Skeletal muscle cell (primary cell): ENCODE results near the gene CHST4.
"Not testable (repeated sequence)": the region's sequence is repeated elsewhere in the genome, so short reads cannot be mapped to it uniquely, and the experiment has no call there.

Experiments used
- DNase-seq: peaks from one replicate; pipeline ENCODE4 v3.0.0-alpha.2; 2010; ENCODE audit warnings: low read depth
- H3K4me3 ChIP-seq: 2 replicates; pipeline ENCODE4 v1.5.1; 2011; ENCODE audit warnings: low read depth, mild to moderate bottlenecking, control low read depth, low read length, moderate library complexity

Gene CHST4

DNA sequence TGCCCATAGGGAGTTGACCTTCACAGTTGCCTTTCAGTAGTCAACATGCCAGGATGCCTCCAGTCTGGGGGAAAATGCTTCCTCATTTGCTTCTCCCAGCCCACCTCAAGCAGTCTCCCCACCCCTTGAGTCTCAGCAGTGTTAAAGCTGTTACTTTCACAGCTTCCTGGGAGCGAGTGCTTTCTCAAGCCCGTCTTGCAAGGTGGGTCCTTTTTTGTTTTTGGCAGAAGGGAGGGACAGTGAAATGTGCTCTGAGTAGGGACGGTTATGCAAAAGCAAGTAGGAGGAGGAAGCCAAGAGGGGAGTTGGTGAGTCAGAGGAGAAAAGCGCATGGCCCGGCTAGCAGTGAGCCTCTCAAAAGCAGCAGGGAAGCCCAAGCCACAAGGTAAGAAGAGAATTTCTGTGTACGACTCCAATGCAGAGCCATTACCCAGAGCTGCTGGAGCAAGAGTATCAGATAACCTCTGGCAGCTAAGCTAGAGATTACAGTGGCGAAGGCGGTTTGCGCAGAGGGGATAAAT lies at the start of gene CHST4:
Gene CHST4 (plus strand): TSS at position 316 of the 521 bp plus-strand sequence. CDS start 10,252 bp downstream, outside the sequence.
- no peak within 1 kb of the TSS for H3K4me3 ChIP-seq
- DNase-seq = peak; percentile 31

GRCh38 chr16:71476457-71477124 lies 49.6 kb upstream of the CHST4 start:
- no peak overlapping the region for H3K4me3 ChIP-seq
- no peak for DNase-seq

GRCh38 chr16:71479420-71479819 lies 46.8 kb upstream of the CHST4 start:
- no peak overlapping the region for H3K4me3 ChIP-seq
- no peak for DNase-seq

- H3K4me3 ChIP-seq = no peak overlapping the region
- DNase-seq = no peak
Observed at GRCh38 chr16:71480956-71481355, 45.3 kb upstream of the CHST4 start.

DNA sequence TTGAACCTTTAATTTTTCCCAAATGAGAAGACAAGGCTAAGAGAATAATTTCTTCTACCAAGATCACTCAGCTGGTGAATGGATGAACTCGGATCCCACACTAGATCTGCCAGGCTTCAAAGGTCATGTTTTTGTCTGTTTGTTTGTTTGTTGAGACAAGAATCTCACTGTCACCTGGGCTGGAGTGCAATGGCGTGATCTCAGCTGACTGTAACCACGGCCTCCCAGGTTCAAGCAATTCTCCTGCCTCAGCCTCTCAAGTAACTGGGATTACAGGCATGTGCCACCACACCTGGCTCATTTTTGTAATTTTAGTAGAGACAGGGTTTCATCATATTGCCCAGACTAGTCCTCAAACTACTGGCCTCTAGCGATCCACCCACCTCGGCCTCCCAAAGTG lies 43.7 kb upstream of the CHST4 start:
- no peak for DNase-seq
- no peak overlapping the region for H3K4me3 ChIP-seq

DNA sequence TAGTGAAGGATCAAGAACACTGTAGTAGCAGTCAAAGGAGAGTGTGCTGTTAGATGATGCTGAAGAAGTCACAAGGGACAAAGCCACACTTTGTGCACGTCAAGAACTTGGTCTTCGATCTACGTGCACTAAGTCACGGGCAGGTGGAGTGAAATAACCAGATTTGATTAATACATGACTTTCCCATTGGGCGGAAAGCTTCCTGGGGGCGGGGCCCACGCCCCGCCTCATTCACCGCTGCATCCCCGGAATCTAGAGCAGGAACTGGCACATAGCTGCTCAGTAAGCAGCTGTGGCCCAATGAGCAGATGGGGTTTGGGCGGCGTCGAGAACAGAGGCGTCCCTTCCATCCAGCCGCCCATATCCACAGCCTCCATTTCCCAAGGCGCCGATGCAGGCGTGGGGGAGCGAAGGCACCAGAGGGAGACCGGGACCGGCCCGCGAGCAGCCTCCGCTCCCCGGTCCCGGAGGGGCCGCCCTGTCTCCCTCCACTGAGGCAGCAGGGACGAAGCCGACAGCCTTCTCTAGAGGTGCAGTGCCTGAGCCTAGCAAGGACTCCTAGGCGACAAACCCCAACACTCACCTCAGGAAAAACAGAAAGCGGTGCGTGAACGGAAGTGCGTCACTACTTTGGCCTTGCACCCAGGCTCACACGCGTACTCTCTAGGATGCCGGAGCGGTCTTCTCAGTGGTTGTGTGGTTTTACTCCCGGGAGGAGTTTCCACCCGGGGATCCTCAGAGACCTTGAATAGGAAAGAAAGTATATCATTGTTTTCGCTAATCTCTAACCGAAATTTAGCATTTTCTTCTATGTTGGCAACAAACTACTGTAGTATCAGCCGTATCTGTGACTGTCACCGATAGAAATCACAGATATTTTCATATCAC lies 42.0 kb upstream of the CHST4 start:
- H3K4me3 ChIP-seq = peak overlapping the region; percentile 93
- peak; percentile 89 for DNase-seq

DNA sequence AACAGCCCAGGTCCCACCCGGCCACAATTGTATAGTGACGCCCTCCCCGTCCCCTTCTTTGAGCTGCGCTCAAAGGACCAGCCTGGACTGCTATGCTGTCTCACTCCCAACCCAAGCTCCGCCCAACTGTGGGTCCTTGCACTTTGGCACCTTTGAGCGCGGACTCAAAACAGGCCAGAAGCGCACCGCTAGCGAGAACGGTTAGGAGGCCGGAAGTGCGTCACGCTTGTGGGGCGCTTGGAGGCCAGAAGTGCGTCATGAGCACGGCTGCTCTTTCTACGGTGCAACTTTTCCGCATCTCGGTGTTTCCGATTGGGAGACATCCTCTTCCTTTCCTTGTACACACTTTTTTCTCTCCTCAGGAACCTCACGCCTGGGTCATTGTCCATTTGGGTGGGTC lies 37.1 kb upstream of the CHST4 start, which contains the start of gene ZNF19:
Gene ZNF19 (minus strand): TSS at position 203 of the 400 bp plus-strand sequence. CDS start 7,210 bp downstream, outside the sequence.
- H3K4me3 ChIP-seq = no peak within 1 kb of the TSS
- DNase-seq = no peak

GRCh38 chr16:71490361-71490760 lies 35.9 kb upstream of the CHST4 start:
- DNase-seq = no peak
- H3K4me3 ChIP-seq = no peak overlapping the region

GRCh38 chr16:71491054-71491453 lies 35.2 kb upstream of the CHST4 start:
- no peak for DNase-seq
- H3K4me3 ChIP-seq = no peak overlapping the region

DNA sequence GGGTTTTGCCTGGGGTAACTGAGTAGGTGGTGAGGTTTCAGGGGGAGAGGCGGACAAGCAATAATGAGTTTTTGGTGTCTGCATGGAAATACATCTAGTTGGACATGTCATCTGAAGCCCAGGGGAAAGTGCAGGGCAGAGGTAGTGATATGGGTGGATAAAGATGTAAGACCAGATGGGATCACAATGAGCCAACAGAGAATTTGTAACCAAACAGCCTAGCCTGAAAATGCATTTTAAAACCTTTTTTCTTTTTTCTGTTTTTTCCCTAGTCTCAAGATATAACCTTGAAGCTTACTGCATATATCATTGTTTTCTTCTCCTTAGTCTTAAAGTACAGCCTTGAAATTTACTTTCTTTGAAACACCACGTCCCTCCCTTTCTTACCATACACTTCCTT lies 33.4 kb upstream of the CHST4 start:
- DNase-seq = no peak
- no peak overlapping the region for H3K4me3 ChIP-seq

- no peak overlapping the region for H3K4me3 ChIP-seq
- no peak for DNase-seq
Observed at GRCh38 chr16:71493213-71493612, 33.0 kb upstream of the CHST4 start.

GRCh38 chr16:71498031-71498430 lies 28.2 kb upstream of the CHST4 start:
- no peak overlapping the region for H3K4me3 ChIP-seq
- DNase-seq = no peak

- no peak for DNase-seq
- no peak overlapping the region for H3K4me3 ChIP-seq
Observed at GRCh38 chr16:71499775-71500364, 26.4 kb upstream of the CHST4 start.

DNA sequence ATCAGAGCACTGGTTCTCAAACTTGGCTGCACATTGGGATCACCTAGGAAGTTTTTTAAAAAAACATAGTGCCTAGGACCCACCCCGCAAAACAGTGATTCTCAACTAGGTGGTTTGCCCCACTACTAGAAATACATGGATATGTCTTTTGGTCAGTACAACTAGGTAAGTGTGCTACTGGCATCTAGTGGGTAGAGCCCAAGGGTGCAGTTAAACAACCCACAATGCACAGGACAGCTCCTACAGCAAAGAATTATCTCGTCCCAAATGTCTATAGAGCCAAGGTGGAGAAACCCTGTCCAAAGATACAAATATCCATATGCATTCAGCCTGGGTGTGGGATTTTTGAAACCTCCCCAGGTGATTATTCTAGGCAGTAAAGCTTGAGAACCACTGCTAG lies 25.3 kb upstream of the CHST4 start:
- DNase-seq = no peak
- no peak overlapping the region for H3K4me3 ChIP-seq

DNA sequence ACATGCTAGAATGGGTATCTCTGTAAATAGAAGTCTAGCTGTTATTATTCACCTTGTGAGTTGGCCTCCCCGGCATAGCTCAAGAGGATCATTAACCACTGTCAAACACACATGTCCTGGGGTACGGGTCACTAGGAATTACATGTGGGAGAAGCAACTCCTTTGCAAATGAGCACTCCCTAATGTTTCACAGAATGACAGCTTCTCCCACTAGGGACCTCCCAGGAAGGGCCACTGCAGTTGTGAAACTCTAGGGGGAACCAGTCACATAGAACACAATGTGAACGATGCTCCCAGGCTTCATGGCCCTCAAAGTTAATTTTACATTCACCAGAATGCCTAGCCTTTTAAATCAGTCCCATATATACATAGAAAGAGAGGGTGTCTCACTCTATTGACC lies 24.7 kb upstream of the CHST4 start:
- H3K4me3 ChIP-seq = no peak overlapping the region
- DNase-seq = no peak

GRCh38 chr16:71504051-71504450 lies 22.2 kb upstream of the CHST4 start:
- DNase-seq, H3K4me3 ChIP-seq: not testable (repeated sequence)

- DNase-seq = no peak
- H3K4me3 ChIP-seq = no peak overlapping the region
Observed at GRCh38 chr16:71504901-71505300, 21.3 kb upstream of the CHST4 start.

DNA sequence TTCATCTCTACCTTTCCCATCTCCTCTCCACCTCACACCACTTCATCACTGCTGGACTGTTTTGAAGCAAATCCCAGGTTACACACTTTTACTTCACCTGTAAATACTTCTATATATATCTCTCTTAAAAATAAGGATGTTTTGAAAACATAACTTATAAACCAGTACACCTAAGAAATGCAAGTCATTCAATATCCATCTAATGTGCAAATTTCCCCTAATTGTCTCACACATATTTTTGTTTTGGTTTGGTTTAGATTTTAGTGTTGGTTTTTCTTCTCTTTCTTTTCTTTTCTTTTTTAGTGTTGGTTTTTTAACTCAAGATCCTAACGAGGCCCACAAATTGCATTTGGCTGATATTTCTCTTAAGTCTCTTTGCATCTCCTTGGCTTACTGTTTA lies 19.2 kb upstream of the CHST4 start:
- H3K4me3 ChIP-seq = no peak overlapping the region
- no peak for DNase-seq

GRCh38 chr16:71513302-71513701 lies 12.9 kb upstream of the CHST4 start:
- no peak overlapping the region for H3K4me3 ChIP-seq
- DNase-seq = no peak

GRCh38 chr16:71514476-71514875 lies 11.8 kb upstream of the CHST4 start:
- DNase-seq = no peak
- no peak overlapping the region for H3K4me3 ChIP-seq
